Stimulated activated CD8-positive, alpha-beta memory T cell treated with anti-CD3 and anti-CD28 coated beads, Interleukin-15, amount 100 ng/mL, for 4 hours (primary cell): ENCODE results near the gene NFX1.
"Not testable (repeated sequence)": the region's sequence is repeated elsewhere in the genome, so short reads cannot be mapped to it uniquely, and the experiment has no call there.

Source experiments
- DNase-seq, 2 donors: peaks; one replicate each; pipeline ENCODE4 v3.0.0-alpha.2; 2020; ENCODE audit warnings: low read depth in 2 of 2

The NFX1 gene

GRCh38 chr9:33310748-33311147 lies 20.4 kb downstream of the NFX1 start:
- DNase-seq, result no peak

- no peak for DNase-seq
Measured at GRCh38 chr9:33311953-33312352, 21.6 kb downstream of the NFX1 start.

DNA sequence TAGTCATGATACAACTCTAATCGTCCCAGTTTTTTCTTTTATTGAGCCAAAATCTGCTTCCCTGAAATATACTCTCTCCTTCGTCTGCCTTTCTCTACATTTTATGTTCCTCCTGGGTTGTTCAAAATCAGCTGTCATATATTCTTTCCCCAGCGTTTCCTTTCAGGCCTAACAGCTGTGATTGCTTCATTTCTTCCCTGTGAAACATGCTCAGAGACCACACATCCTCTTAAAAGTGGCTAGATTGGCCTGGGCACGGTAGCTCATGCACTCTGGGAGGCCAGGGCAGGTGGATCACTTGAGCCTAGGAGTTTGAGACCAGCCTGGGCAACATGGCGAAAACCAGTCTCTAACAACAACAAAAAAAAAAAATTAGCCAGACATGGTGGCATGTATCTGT lies 25.1 kb downstream of the NFX1 start:
- no peak for DNase-seq

GRCh38 chr9:33317136-33317535 lies 26.8 kb downstream of the NFX1 start:
- not testable (repeated sequence) for DNase-seq

GRCh38 chr9:33318225-33318624 lies 27.9 kb downstream of the NFX1 start:
- DNase-seq, result no peak

GRCh38 chr9:33318781-33319180 lies 28.5 kb downstream of the NFX1 start:
- DNase-seq, result no peak

DNA sequence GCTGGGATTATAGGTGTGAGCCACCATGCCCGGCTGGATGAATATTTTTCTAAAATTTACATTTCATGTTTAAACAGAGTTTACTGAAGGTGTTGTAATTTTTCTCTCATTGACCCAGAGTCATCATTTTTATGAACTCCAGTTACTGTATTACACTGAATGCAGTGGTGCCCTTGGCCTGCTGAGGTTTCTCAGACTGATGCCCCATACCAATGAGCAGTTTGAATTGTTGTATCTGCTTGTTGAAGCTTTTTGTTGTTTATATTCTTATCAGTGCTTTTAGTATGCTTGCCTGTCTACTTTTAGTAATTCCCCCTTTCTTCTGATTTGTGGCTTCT lies 29.9 kb downstream of the NFX1 start:
- no peak for DNase-seq

DNA sequence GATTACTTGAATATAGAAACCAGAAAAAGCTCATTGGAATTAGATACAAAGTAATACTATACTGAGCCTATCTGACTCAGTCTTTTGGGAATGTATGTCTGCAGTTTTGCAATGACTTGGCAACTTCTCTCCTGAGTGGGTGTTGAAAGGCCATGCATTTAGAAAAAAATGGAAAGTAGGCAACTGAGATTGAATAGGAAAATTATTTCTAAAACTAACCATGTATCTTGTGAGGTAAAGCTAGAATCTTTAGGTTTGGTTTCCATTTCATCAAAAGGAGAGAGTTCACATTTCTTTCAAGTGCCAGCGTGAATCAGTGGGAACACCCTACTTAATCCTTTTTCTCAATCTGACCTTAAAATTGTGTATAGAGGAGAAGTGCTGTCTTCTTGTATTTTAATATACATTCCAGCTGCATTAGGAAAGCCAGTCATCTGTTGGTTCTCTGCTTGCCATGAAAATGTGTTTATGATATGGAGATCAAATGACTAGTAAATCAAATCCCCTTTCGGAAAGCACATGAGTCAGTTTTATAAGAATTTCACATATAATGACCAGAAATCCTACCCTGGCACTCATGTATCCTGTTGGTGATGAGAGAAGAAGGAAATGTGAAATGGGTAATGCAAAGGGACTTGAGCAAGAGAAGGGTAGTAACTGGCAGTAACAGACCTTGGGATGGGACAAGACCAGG lies 30.4 kb downstream of the NFX1 start:
- no peak for DNase-seq

GRCh38 chr9:33329117-33329563 lies 38.8 kb downstream of the NFX1 start:
- no peak for DNase-seq

- no peak for DNase-seq
Measured at GRCh38 chr9:33329979-33330378, 39.7 kb downstream of the NFX1 start.

GRCh38 chr9:33331377-33331891 lies 41.1 kb downstream of the NFX1 start:
- no peak for DNase-seq

DNA sequence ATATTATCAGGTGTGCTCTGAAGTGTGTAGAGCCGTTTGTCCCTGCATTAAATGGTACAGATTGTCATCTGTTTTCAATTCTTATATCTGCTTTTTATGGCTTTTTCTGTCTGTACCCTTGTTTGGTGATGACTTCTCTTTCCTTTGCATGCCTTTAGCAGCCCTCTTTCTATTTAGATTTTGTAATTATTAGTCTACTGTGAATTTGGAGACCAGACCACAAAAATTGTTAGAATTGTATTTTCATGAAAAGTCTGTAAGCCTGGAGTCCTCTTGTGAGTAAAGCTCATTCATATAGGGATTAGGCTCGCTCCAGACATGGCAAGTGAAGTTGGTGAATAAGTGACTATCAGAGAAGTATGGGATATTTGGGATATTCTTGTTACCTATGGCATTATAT lies 41.7 kb downstream of the NFX1 start:
- no peak for DNase-seq

DNA sequence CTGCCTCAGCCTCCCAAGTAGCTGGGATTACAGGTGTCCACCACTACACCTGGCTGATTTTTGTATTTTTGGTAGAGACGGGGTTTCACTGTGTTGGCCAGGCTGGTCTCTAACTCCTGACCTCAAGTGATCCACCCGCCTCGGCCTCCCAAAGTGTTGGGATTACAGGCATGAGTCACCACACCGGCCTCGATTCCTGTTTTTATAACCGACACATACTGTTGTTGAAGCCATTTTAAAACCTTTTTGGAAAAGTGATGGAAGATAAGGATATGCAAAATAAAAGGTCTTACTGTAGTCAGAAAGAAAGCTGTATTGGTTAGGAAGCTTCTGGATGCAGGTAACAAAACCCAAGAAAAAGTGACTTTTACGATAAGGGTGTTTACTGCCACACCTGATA lies 42.6 kb downstream of the NFX1 start:
- DNase-seq, result not testable (repeated sequence)

- DNase-seq, result no peak
Measured at GRCh38 chr9:33340186-33340585, 49.9 kb downstream of the NFX1 start.

DNA sequence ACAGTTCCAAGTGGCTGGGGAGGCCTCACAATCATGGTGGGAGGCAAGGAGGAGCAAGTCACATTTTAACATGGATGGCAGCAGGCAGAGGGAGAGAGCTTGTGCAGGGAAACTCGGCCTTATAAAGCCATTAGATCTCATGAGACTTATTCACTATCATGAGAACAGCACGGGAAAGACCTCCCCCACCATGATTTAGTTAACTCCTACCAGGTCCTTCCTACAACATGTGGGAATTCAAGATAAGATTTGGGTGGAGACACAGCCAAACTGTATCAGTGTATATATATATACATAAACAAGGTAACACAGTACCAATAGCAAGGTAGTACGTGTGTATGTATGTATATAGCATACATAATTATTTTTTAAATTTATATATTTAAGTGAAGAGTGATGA lies 50.9 kb downstream of the NFX1 start:
- DNase-seq, result no peak

GRCh38 chr9:33344145-33344544 lies 53.8 kb downstream of the NFX1 start:
- DNase-seq, result no peak

DNA sequence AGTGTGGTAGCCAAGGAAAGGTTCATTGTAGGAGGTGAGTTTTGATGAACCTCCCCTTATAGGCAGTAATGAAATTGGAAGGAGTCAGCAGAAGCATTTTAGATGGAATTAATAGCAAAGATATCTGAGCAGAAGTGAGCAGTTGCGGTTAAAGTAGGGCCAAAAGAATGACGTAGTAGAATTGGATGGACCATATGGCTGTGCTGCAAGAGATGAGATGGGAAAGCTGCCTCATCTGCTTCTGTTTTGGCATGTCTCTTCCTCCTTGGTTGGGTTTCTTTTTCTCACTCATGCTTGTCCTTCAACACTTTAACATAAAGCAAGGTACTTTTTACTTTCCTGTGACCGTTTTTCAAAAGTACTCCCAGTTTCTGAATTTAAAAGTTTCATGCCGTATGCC lies 56.2 kb downstream of the NFX1 start:
- no peak for DNase-seq

DNA sequence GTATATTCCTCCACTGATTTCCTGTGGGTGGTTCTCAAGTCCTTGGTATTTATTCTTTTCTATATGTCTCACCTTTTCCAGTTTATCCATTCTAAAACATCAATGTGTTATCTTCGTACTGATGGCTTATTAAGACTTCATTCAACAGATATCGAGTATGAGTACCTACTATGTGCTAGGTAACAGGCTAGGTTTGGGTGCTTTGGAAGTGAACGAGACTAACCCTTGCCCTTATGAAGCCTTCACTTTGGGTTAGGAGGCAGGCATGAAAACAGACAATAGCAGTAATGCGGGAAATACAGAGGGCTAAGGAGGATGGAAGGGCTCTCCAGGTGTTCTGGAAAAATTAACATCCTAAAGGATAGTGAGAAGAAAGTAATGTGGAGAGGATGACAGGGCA lies 58.7 kb downstream of the NFX1 start:
- no peak for DNase-seq

GRCh38 chr9:33349743-33350142 lies 59.4 kb downstream of the NFX1 start:
- no peak for DNase-seq

GRCh38 chr9:33350310-33350709 lies 60.0 kb downstream of the NFX1 start:
- DNase-seq, result no peak

DNA sequence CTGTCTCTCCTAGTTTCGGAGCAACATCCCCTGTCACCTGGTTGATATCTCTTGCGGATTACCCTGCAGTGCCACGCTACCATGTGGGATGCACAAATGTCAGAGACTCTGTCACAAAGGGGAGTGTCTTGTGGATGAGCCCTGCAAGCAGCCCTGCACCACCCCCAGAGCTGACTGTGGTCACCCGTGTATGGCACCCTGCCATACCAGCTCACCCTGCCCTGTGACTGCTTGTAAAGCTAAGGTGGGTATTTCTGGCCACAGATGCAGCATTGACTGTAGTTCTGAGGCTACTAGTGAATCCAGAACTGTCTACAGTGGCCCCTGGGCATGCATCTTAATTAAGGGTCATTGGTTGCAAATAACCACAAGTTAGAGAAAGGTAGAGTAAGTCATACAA lies 61.2 kb downstream of the NFX1 start:
- no peak for DNase-seq

GRCh38 chr9:33354651-33355211 lies 64.4 kb downstream of the NFX1 start:
- no peak for DNase-seq

DNA sequence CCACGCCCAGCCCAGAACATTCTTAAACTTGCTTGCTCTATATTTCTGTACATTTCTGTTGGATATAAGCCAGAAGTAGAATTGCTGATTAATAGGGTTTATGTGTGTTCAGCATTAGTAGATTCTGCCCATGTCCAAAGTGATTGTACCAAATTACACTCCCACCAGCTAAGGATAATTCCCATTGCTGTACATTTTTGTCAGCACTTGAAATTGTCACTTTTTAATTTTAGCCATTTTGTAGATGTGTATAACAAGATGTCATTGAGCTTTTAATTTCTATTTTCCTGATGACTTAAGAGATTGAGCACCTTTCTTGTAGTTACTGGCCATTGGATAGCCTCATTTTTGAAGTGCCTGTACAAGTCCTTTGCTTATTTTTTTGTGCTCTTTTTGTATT lies 65.6 kb downstream of the NFX1 start:
- no peak for DNase-seq

DNA sequence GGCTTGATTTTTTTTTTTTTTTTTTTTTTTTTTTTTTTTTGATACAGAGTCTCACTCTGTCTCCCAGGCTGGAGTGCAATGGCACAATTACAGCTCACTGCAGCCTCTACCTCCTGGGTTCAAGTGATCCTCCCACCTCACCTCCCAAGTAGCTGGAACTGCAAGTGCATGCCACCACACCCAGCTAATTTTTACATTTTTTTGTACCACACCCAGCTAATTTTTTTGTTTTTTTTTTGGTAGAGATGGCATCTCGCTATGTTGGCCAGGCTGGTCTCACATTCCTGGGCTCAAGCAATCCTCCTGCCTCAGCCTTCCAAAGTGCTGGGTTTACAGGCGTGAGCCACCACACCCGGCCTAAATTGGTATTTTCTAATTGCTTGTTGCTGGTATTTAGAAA lies 68.3 kb downstream of the NFX1 start:
- DNase-seq, result not testable (repeated sequence)
